ENCODE results near the gene FOXS1. TPM values are rescaled to one million over a fixed set of nuclear protein-coding genes. Genes with fewer than 3 reads are reported as not detected.

Gene FOXS1
- total RNA-seq, 4 donors from 2014 or later: 0.33 TPM; not detected in 3

GRCh38 chr20:31862506-31862905 is 17.1 kb upstream of the FOXS1 start:
- Histone ChIP-seq H3K36me3 (no peaks in the 10 kb centered on the region), H3K9me3 (no peaks in the 10 kb centered on the region), H3K27ac (no peak overlapping the region), H3K4me1 (peaks cover 4 to 13% of the 10 kb centered on the region in 2 donors), H3K4me3 (no peak overlapping the region), H3K27me3 (peaks cover 27 to 42% (median 30%) of the 10 kb centered on the region in 3 donors)
- in situ Hi-C loops (cut with MboI; ENCODE audit: low sequenced_read_pairs in 4 of 4) (no loop called here), intact Hi-C loops (cut with DNase I; ENCODE audit: low total_unique reads) (no loop called here)
- DNase-seq: no peak
- no peak for ATAC-seq
- TF ChIP-seq CTCF (IDR thresholded peaks at IDR 0.05 in 4 of 5, conservative IDR thresholded peaks at IDR 0.05 in 1 of 5) (no peak), POLR2A (IDR thresholded peaks at IDR 0.05) (no peak)

DNA sequence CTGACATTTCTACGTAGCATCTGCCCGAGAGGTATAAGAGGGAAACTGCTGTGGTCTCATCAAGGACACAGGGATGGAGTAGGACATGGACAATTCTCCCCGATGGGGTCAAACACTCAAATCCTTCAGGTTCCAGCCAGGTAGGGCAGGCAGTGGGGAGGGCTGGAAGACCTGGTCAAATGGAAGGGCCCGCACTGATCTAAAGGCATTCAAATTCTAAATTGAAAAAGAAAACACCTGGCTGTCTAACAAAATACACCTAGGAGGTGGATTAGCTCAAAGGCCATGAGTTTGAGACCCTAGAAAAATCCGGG is 16.7 kb upstream of the FOXS1 start:
- ATAC-seq: no peak

DNA sequence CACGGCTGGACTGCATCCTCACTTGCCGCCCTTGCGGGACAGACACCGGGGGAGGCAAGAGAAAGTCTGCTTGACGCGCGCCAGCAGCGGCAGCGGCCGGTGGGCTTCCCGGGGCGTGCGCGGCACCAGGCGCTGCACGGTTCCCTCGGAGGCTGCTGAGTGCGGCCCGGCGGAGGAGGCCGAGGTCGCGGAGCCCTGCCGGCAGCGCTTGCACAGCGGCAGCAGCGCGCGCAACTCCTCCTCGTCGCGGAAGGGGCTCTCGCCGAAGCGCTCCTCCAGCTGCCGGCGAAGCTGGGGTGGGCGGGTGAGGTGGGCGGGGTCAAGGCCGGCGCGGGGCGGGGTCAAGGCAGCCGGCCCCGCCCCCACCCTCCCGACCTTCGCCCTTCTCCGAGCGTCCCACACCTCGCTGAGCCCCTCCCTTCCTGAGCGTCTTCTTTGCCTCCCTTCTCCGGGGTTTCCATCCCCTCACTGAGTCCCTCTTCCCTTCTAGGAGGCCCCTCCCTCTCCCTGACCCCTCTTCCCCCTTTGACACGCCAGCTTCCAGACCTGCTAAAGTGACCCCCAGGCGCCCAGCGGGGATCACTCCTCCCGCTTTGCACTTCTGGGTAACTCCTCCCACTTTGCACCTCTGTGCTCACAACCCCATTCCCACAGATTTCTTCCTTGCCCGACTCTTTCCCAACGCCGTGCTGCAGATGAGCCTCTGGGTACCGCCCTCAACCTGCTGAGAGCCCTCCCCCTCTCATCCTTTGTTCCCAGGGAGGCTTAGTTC is 16.2 kb upstream of the FOXS1 start:
- ATAC-seq (peak in 1 of 2 donors; percentile 7), DNase-seq (peak in 1 of 2 donors; percentile 6)
- in situ Hi-C loops (cut with MboI; ENCODE audit: low sequenced_read_pairs in 4 of 4) (no loop called here), intact Hi-C loops (cut with DNase I; ENCODE audit: low total_unique reads) (no loop called here)
- TF ChIP-seq CTCF (IDR thresholded peaks at IDR 0.05 in 4 of 5, conservative IDR thresholded peaks at IDR 0.05 in 1 of 5) (no peak), POLR2A (IDR thresholded peaks at IDR 0.05) (no peak)
- Histone ChIP-seq H3K27me3 (peaks cover 27 to 42% (median 32%) of the 10 kb centered on the region in 3 donors), H3K4me1 (peaks cover 4 to 13% of the 10 kb centered on the region in 2 donors), H3K4me3 (peak overlapping the region; percentile 48 to 57 (median 54)), H3K9me3 (no peaks in the 10 kb centered on the region), H3K36me3 (no peaks in the 10 kb centered on the region), H3K27ac (no peak overlapping the region)

More for the DNA sequence above, 16.7 kb upstream of the FOXS1 start:
- no peak for DNase-seq
- H3K4me1 ChIP-seq: peaks cover 4 to 13% of the 10 kb centered on the region in 2 donors
- in situ Hi-C loops (cut with MboI; ENCODE audit: low sequenced_read_pairs in 4 of 4) (no loop called here), intact Hi-C loops (cut with DNase I; ENCODE audit: low total_unique reads) (no loop called here)
- H3K4me3 ChIP-seq: no peak overlapping the region
- no peaks in the 10 kb centered on the region for H3K9me3 ChIP-seq
- no peak overlapping the region for H3K27ac ChIP-seq
- peaks cover 27 to 42% (median 32%) of the 10 kb centered on the region in 3 donors for H3K27me3 ChIP-seq
- TF ChIP-seq CTCF (IDR thresholded peaks at IDR 0.05 in 4 of 5, conservative IDR thresholded peaks at IDR 0.05 in 1 of 5) (no peak), POLR2A (IDR thresholded peaks at IDR 0.05) (no peak)
- no peaks in the 10 kb centered on the region for H3K36me3 ChIP-seq

- no peaks in the 10 kb centered on the region for H3K9me3 ChIP-seq
- intact Hi-C loops (cut with DNase I; ENCODE audit: low total_unique reads): no loop called here
- in situ Hi-C loops (cut with MboI; ENCODE audit: low sequenced_read_pairs in 4 of 4): no loop called here
- DNase-seq (peak in 1 of 2 donors; percentile 11), ATAC-seq (no peak)
- peaks cover 27 to 42% (median 32%) of the 10 kb centered on the region in 3 donors for H3K27me3 ChIP-seq
- H3K27ac ChIP-seq: no peak overlapping the region
- peak overlapping the region; percentile 48 to 57 (median 54) for H3K4me3 ChIP-seq
- H3K36me3 ChIP-seq: no peaks in the 10 kb centered on the region
- peaks cover 4 to 13% of the 10 kb centered on the region in 2 donors for H3K4me1 ChIP-seq
- TF ChIP-seq POLR2A (IDR thresholded peaks at IDR 0.05) (no peak), CTCF (IDR thresholded peaks at IDR 0.05 in 4 of 5, conservative IDR thresholded peaks at IDR 0.05 in 1 of 5) (no peak)
Observed at GRCh38 chr20:31861135-31861384, 15.7 kb upstream of the FOXS1 start.

Data from gastrocnemius medialis (tissue), 4 donors.